Tibial artery (tissue), 4 donors: ENCODE measurements around the gene KLK3.
"Not testable (repeated sequence)": the region's sequence is repeated elsewhere in the genome, so short reads cannot be mapped to it uniquely, and the experiment has no call there.

ENCODE experiments used
- DNase-seq, 2 donors: peaks; one replicate each; pipeline ENCODE4 v3.0.0-alpha.2; 2019
- H3K27ac ChIP-seq, 2 donors: fragments of 200-600 bp; sonication (generic) in 1 of 2; 1 replicate in 1 of 2; 2 replicates in 1 of 2; pipeline ENCODE4 v1.5.1; 2018 to 2019; ENCODE audit warnings: mild to moderate bottlenecking in 1 of 2
- H3K27me3 ChIP-seq, 2 donors: fragments of 200-600 bp; sonication (generic) in 1 of 2; one replicate each; pipeline versions ENCODE4 v1.5.1 to v1.6.0; 2016 to 2019
- H3K36me3 ChIP-seq, 3 donors: fragments of 200-600 bp; sonication (generic) in 2 of 3; one replicate each; pipeline ENCODE4 v1.5.1; 2016 to 2019; ENCODE audit warnings: mild to moderate bottlenecking in 2 of 3
- H3K4me1 ChIP-seq, 4 donors: fragments of 200-600 bp; sonication (generic) in 2 of 4; 1 replicate in 3 of 4; 2 replicates in 1 of 4; pipeline ENCODE4 v1.5.1; 2016 to 2019
- H3K4me3 ChIP-seq, 2 donors: fragments of 200-600 bp; sonication (generic) in 1 of 2; 1 replicate in 1 of 2; 2 replicates in 1 of 2; pipeline ENCODE4 v1.5.1; 2018 to 2019; ENCODE audit warnings: mild to moderate bottlenecking in 2 of 2
- H3K9me3 ChIP-seq, 3 donors: fragments of 200-600 bp; sonication (generic) in 1 of 3; one replicate each; pipeline ENCODE4 v1.5.1; 2016 to 2019
- CTCF ChIP-seq, 2 experiments: fragments of 200-600 bp in 1 of 2; fragments of 450-650 bp in 1 of 2; IDR thresholded peaks; one replicate each; pipeline ENCODE4 v1.5.1; 2017 to 2019; ENCODE audit warnings: antibody characterized with exemption in 2 of 2, mild to moderate bottlenecking in 1 of 2, moderate library complexity in 1 of 2
- intact Hi-C: fragments of 100-400 bp; cut with DNase I; formaldehyde crosslinking; loops from one replicate; pipeline ENCODE4 v1.15.0; 2023; ENCODE audit warnings: low total_unique reads

Gene KLK3

GRCh38 chr19:50854636-50855410, at the start of gene KLK3:
Gene KLK3, plus strand, starts transcription at chr19:50854915. Its CDS starts 41 bp downstream, at chr19:50854956.
- no peak within 1 kb of the TSS for H3K4me3 ChIP-seq
- DNase-seq = no peak
- H3K9me3 ChIP-seq = no peaks in the 10 kb centered on the region
- no peaks in the 10 kb centered on the region for H3K4me1 ChIP-seq
- no peak for TF ChIP-seq CTCF (IDR thresholded peaks at IDR 0.05)
- intact Hi-C loops = no loop called here
- H3K27me3 ChIP-seq = peaks cover 0 to 35% of the 10 kb centered on the region in 2 donors
- H3K27ac ChIP-seq = no peak within 1 kb of the TSS
- no peaks in the 10 kb centered on the region for H3K36me3 ChIP-seq

DNA sequence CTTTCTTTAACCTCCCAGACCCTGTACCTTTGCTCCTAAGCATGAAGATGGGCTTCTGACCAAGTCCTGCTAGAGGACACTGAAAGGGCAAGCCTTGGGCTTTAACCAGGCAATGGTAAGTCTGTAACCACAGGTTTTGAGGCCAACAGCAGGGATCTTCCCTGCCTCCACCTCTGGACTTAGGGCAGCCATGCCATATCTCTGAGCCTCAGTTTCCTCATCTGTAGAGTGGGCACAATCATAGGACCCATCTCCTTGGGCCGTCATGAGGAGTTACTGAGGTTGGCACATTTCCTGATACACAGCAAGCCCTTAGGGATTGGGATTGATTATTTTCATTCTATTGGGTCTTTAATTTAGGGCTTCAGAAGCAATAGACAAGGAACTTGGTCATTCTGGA, 45.9 kb upstream of the KLK3 start:
- TF ChIP-seq CTCF (IDR thresholded peaks at IDR 0.05) = no peak
- Histone ChIP-seq H3K27me3 (no peaks in the 10 kb centered on the region), H3K27ac (no peak overlapping the region), H3K4me1 (peaks cover 0 to 7% (median 3%) of the 10 kb centered on the region in 4 donors), H3K9me3 (no peaks in the 10 kb centered on the region), H3K4me3 (no peak overlapping the region), H3K36me3 (no peaks in the 10 kb centered on the region)
- intact Hi-C loops = no loop called here
- DNase-seq = no peak

DNA sequence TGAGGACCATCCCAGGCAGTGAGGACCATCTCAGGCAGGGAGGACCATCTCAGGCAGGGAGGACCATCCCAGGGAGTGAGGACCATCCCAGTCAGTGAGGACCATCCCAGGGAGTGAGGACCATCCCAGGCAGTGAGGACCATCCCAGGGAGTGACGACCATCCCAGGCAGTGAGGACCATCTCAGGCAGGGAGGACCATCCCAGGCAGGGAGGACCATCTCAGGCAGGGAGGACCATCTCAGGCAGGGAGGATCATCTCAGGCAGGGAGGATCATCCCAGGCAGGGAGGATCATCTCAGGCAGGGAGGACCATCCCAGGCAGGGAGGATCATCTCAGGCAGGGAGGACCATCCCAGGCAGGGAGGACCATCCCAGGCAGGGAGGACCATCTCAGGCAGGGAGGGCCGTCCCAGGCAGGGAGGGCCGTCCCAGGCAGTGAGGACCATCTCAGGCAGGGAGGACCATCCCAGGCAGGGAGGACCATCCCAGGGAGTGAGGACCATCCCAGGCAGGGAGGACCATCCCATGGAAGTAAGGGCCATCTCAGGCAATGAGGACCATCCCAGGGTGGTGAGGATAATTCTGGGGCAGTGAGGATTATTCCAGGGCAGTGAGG, 43.0 kb upstream of the KLK3 start:
- H3K27ac ChIP-seq, DNase-seq, H3K36me3 ChIP-seq, H3K4me3 ChIP-seq, H3K4me1 ChIP-seq, intact Hi-C loops, H3K9me3 ChIP-seq: not testable (repeated sequence)
- H3K27me3 ChIP-seq = peaks cover 0 to 15% of the 10 kb centered on the region in 2 donors

DNA sequence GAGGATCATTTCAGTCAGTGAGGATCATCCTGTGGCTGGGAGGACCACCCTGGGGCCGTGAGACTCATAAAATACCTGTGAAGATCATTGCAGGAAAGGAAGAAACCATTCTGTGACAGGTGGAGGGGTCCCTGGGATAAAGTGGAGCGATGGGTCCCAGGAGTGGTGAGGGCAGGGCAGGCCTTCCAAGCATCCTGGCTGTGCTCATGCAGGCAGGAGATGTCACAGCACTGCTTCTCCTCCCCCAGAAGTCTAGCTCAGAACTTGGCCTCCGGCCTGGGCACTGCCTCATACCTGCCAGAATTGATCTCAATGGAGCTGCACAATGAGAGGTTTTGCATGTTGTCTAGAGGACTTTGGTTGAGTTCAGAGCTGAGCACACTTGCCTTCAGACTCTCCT, 42.2 kb upstream of the KLK3 start:
- H3K9me3 ChIP-seq = no peaks in the 10 kb centered on the region
- intact Hi-C loops = no loop called here
- H3K27me3 ChIP-seq = peaks cover 0 to 22% of the 10 kb centered on the region in 2 donors
- no peaks in the 10 kb centered on the region for H3K4me1 ChIP-seq
- DNase-seq = no peak
- H3K27ac ChIP-seq = no peak overlapping the region
- no peak for TF ChIP-seq CTCF (IDR thresholded peaks at IDR 0.05)
- no peak overlapping the region for H3K4me3 ChIP-seq
- no peaks in the 10 kb centered on the region for H3K36me3 ChIP-seq

- intact Hi-C loops = no loop called here
- no peak for TF ChIP-seq CTCF (IDR thresholded peaks at IDR 0.05)
- no peak overlapping the region for H3K4me3 ChIP-seq
- H3K27me3 ChIP-seq = peaks cover 0 to 46% of the 10 kb centered on the region in 2 donors
- DNase-seq = no peak
- H3K4me1 ChIP-seq = peaks cover 0 to 7% (median 2%) of the 10 kb centered on the region in 4 donors
- H3K36me3 ChIP-seq = no peaks in the 10 kb centered on the region
- no peak overlapping the region for H3K27ac ChIP-seq
- H3K9me3 ChIP-seq = no peaks in the 10 kb centered on the region
Measured at GRCh38 chr19:50814883-50815282, 39.8 kb upstream of the KLK3 start.

DNA sequence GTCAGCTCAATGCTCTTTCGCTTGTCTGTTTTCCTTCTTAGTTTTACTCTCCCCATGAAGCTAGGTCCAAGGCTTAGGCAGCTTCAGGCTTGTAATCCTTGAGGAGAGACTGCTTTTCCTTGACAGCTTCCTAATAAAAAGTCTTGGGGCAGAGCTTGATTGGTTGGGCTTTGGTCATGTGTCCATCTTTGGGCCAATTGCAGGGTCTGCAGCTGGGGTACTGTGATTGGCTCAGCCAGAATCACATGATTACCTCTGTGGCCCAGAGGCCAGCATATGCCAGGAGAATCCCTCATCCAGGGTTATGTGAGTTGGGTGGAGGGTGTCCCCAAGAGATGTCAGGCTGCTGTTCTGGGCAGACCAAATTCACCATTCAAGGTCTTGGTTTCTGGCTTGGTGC, 39.3 kb upstream of the KLK3 start:
- Histone ChIP-seq H3K9me3 (no peaks in the 10 kb centered on the region), H3K4me1 (peaks cover 0 to 7% (median 2%) of the 10 kb centered on the region in 4 donors), H3K36me3 (no peaks in the 10 kb centered on the region), H3K27ac (no peak overlapping the region), H3K4me3 (no peak overlapping the region), H3K27me3 (peaks cover 0 to 48% of the 10 kb centered on the region in 2 donors)
- TF ChIP-seq CTCF (IDR thresholded peaks at IDR 0.05) = no peak
- intact Hi-C loops = no loop called here
- no peak for DNase-seq
